ENCODE results near the gene RELN. TPM values are rescaled to one million over a fixed set of nuclear protein-coding genes. Genes with fewer than 3 reads are reported as not detected.
"Not testable (repeated sequence)": the region's sequence is repeated elsewhere in the genome, so short reads cannot be mapped to it uniquely, and the experiment has no call there.

The RELN gene
- total RNA-seq, 2 experiments from 2014 or later, result not detected

DNA sequence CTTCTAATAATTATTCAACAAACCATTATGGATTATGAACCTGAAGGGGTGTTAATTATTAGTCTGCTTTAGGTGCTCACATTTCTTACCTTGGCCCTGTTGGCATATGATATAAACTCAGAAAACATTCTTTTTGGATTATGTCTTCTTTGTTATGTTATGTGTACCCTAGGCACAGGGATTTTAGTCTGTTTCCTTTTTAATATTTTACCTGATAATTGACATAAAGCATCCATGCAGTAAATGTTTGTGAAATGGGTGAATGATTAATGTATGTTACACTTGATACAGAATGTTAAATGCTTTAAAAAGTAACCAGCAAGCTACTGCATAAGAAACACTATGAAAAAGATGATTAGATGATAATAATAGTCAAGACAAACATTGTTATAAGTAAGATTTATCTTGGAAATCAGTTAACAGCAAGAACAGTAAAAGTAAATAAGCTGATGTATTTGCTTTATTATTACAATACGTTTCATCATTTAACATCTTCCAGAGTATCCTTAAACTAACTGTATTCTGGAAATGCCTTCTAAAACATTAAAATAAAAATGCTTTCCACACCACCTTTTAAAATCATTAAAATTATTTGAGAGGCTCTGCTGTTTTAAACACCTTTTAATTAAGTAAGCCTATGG lies 204.7 kb downstream of the RELN start:
- peaks cover 3% of the 10 kb centered on the region for H3K27me3 Mint-ChIP-seq
- DNase-seq (no peak), ATAC-seq (no peak)
- no peaks in the 10 kb centered on the region for H3K36me3 Mint-ChIP-seq
- H3K4me3 Mint-ChIP-seq, result no peak overlapping the region
- H3K4me1 Mint-ChIP-seq, result no peaks in the 10 kb centered on the region
- no peaks in the 10 kb centered on the region for H3K9me3 Mint-ChIP-seq (ENCODE audit: low read depth)
- no peak overlapping the region for H3K27ac Mint-ChIP-seq
- CTCF ChIA-PET, result no interaction called here

DNA sequence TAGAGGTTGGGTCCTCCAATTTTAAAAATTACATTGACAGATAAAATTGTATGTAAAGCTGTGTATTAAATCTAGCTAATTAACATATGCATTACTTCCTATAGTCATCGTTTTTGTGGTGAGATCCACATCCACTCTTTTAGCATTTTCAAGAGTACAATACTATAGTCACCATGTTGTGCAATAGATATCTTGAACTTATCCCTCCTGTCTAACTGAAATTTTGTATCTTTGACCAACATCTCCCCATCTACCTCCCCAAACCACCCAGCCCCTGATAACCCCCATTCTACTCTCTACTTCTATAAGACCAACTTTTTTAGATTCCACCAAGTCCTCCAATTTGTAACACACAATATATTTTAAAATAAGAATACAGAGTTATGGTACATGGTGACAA lies 208.0 kb downstream of the RELN start:
- CTCF ChIA-PET, result no interaction called here
- DNase-seq, result no peak
- no peak for ATAC-seq
- H3K4me3 Mint-ChIP-seq, result no peak overlapping the region
- no peaks in the 10 kb centered on the region for H3K4me1 Mint-ChIP-seq
- H3K27me3 Mint-ChIP-seq, result peaks cover 3% of the 10 kb centered on the region
- no peak overlapping the region for H3K27ac Mint-ChIP-seq
- no peaks in the 10 kb centered on the region for H3K36me3 Mint-ChIP-seq
- no peaks in the 10 kb centered on the region for H3K9me3 Mint-ChIP-seq (ENCODE audit: low read depth)

- DNase-seq; H3K9me3 Mint-ChIP-seq (ENCODE audit: low read depth); H3K27ac Mint-ChIP-seq; H3K27me3 Mint-ChIP-seq; CTCF ChIA-PET; ATAC-seq; H3K36me3 Mint-ChIP-seq; H3K4me1 Mint-ChIP-seq; H3K4me3 Mint-ChIP-seq: not testable (repeated sequence)
Measured at GRCh38 chr7:103780561-103780960, 208.9 kb downstream of the RELN start.

- Mint-ChIP-seq H3K27me3 (no peaks in the 10 kb centered on the region), H3K36me3 (no peaks in the 10 kb centered on the region), H3K4me3 (no peak overlapping the region), H3K9me3 (ENCODE audit: low read depth) (no peaks in the 10 kb centered on the region), H3K4me1 (no peaks in the 10 kb centered on the region), H3K27ac (no peak overlapping the region)
- CTCF ChIA-PET, result no interaction called here
- DNase-seq (no peak), ATAC-seq (no peak)
Measured at GRCh38 chr7:103777440-103777839, 212.0 kb downstream of the RELN start.

- no peak overlapping the region for H3K4me3 Mint-ChIP-seq
- no peaks in the 10 kb centered on the region for H3K36me3 Mint-ChIP-seq
- H3K27me3 Mint-ChIP-seq, result no peaks in the 10 kb centered on the region
- H3K27ac Mint-ChIP-seq, result no peak overlapping the region
- DNase-seq, result no peak
- ATAC-seq, result no peak
- CTCF ChIA-PET, result no interaction called here
- H3K4me1 Mint-ChIP-seq, result no peaks in the 10 kb centered on the region
- no peaks in the 10 kb centered on the region for H3K9me3 Mint-ChIP-seq (ENCODE audit: low read depth)
Measured at GRCh38 chr7:103773726-103774125, 215.7 kb downstream of the RELN start.

- Mint-ChIP-seq H3K27ac (no peak overlapping the region), H3K4me1 (no peaks in the 10 kb centered on the region), H3K36me3 (no peaks in the 10 kb centered on the region), H3K9me3 (ENCODE audit: low read depth) (no peaks in the 10 kb centered on the region), H3K4me3 (no peak overlapping the region), H3K27me3 (no peaks in the 10 kb centered on the region)
- DNase-seq, result no peak
- ATAC-seq, result no peak
- CTCF ChIA-PET, result no interaction called here
Measured at GRCh38 chr7:103772171-103772773, 217.2 kb downstream of the RELN start.

DNA sequence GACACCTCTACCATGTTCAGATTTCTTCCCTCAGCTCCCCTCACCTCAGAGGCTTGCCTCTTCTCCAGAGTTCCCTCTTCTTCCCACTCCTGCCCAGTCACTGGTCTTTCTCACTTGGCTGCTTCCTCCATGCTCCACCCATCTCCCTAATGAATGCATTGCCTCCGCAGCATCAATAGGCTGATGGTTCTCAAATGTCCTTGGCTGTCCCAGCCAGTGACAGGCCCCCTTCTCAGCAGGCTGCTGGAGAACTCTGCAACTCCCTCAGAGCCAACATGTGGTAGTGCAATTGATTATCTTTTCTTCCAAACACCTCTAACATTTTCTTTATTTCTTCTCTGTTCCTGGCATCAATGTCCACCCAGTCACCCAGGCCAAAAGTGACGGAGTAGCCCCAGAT lies 218.2 kb downstream of the RELN start:
- Mint-ChIP-seq H3K27ac (no peak overlapping the region), H3K27me3 (no peaks in the 10 kb centered on the region)
- CTCF ChIA-PET, result no interaction called here

GRCh38 chr7:103766660-103767059 lies 222.8 kb downstream of the RELN start:
- CTCF ChIA-PET, result no interaction called here
- Mint-ChIP-seq H3K27ac (no peak overlapping the region), H3K4me3 (no peak overlapping the region), H3K27me3 (no peaks in the 10 kb centered on the region), H3K9me3 (ENCODE audit: low read depth) (no peaks in the 10 kb centered on the region), H3K4me1 (no peaks in the 10 kb centered on the region), H3K36me3 (no peaks in the 10 kb centered on the region)
- DNase-seq, result no peak
- no peak for ATAC-seq

More for the DNA sequence above, 218.2 kb downstream of the RELN start:
- DNase-seq, result no peak
- Mint-ChIP-seq H3K9me3 (ENCODE audit: low read depth) (no peaks in the 10 kb centered on the region), H3K4me1 (no peaks in the 10 kb centered on the region), H3K36me3 (no peaks in the 10 kb centered on the region), H3K4me3 (no peak overlapping the region)
- ATAC-seq, result no peak

DNA sequence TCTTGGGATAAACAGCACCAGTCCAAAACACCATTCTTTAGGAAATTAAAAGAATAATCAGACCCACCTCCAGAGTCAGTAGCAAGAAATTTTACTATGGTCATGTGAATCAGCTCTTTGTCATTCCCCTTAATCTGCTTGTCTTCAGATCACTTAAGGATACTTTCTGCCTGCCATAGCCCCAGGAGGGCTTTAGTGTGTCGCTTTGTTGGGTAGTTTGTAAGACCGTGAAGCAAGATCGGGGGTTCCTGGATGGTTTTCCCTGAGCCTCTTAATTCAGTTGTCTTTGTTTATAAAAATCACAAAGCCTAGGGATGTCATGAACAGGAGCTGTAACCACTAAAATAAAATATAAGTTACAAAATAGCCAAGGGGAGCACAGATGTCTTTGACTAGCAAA lies 223.6 kb downstream of the RELN start:
- CTCF ChIA-PET, result no interaction called here
- no peaks in the 10 kb centered on the region for H3K36me3 Mint-ChIP-seq
- no peaks in the 10 kb centered on the region for H3K9me3 Mint-ChIP-seq (ENCODE audit: low read depth)
- no peak overlapping the region for H3K27ac Mint-ChIP-seq
- H3K4me1 Mint-ChIP-seq, result no peaks in the 10 kb centered on the region
- H3K27me3 Mint-ChIP-seq, result no peaks in the 10 kb centered on the region
- no peak for DNase-seq
- no peak for ATAC-seq
- H3K4me3 Mint-ChIP-seq, result no peak overlapping the region

GRCh38 chr7:103764901-103765300 lies 224.6 kb downstream of the RELN start:
- Mint-ChIP-seq H3K36me3 (no peaks in the 10 kb centered on the region), H3K27ac (no peak overlapping the region), H3K9me3 (ENCODE audit: low read depth) (no peaks in the 10 kb centered on the region), H3K4me3 (no peak overlapping the region), H3K27me3 (no peaks in the 10 kb centered on the region), H3K4me1 (no peaks in the 10 kb centered on the region)
- DNase-seq (no peak), ATAC-seq (no peak)
- CTCF ChIA-PET, result no interaction called here

GRCh38 chr7:103762877-103763276 lies 226.6 kb downstream of the RELN start:
- no peaks in the 10 kb centered on the region for H3K36me3 Mint-ChIP-seq

GRCh38 chr7:103762065-103762760 lies 227.2 kb downstream of the RELN start:
- Mint-ChIP-seq H3K4me3 (no peak overlapping the region), H3K27me3 (no peaks in the 10 kb centered on the region), H3K27ac (no peak overlapping the region), H3K4me1 (no peaks in the 10 kb centered on the region), H3K36me3 (no peaks in the 10 kb centered on the region), H3K9me3 (ENCODE audit: low read depth) (no peaks in the 10 kb centered on the region)
- DNase-seq (no peak), ATAC-seq (no peak)
- CTCF ChIA-PET, result no interaction called here

More at GRCh38 chr7:103762877-103763276, 226.6 kb downstream of the RELN start:
- Mint-ChIP-seq H3K4me3 (no peak overlapping the region), H3K4me1 (no peaks in the 10 kb centered on the region), H3K9me3 (ENCODE audit: low read depth) (no peaks in the 10 kb centered on the region), H3K27ac (no peak overlapping the region), H3K27me3 (no peaks in the 10 kb centered on the region)
- no peak for ATAC-seq
- no peak for DNase-seq
- CTCF ChIA-PET, result no interaction called here

- Mint-ChIP-seq H3K9me3 (ENCODE audit: low read depth) (no peaks in the 10 kb centered on the region), H3K27ac (no peak overlapping the region), H3K27me3 (no peaks in the 10 kb centered on the region), H3K4me1 (no peaks in the 10 kb centered on the region), H3K4me3 (no peak overlapping the region), H3K36me3 (no peaks in the 10 kb centered on the region)
- DNase-seq, result no peak
- no peak for ATAC-seq
- CTCF ChIA-PET, result no interaction called here
Measured at GRCh38 chr7:103752995-103753394, 236.5 kb downstream of the RELN start.

- Mint-ChIP-seq H3K27me3 (no peaks in the 10 kb centered on the region), H3K27ac (no peak overlapping the region), H3K4me1 (no peaks in the 10 kb centered on the region), H3K4me3 (no peak overlapping the region), H3K36me3 (no peaks in the 10 kb centered on the region), H3K9me3 (ENCODE audit: low read depth) (no peaks in the 10 kb centered on the region)
- no peak for DNase-seq
- no peak for ATAC-seq
- CTCF ChIA-PET, result no interaction called here
Measured at GRCh38 chr7:103751311-103751880, 238.1 kb downstream of the RELN start.

Measured in activated CD8-positive, alpha-beta memory T cell treated with anti-CD3 and anti-CD28 coated beads, Interleukin-2, amount 10 ng/mL, durations not matched to agents 7 days and 5 days (primary cell).